ENCODE measurements around the gene CARD10. TPM values are rescaled to one million over a fixed set of nuclear protein-coding genes. Genes with fewer than 3 reads are reported as not detected.
"Not testable (repeated sequence)": the region's sequence is repeated elsewhere in the genome, so short reads cannot be mapped to it uniquely, and the experiment has no call there.

CARD10 gene
- total RNA-seq, 1 experiment from 2014 or later = 30.9 TPM

DNA sequence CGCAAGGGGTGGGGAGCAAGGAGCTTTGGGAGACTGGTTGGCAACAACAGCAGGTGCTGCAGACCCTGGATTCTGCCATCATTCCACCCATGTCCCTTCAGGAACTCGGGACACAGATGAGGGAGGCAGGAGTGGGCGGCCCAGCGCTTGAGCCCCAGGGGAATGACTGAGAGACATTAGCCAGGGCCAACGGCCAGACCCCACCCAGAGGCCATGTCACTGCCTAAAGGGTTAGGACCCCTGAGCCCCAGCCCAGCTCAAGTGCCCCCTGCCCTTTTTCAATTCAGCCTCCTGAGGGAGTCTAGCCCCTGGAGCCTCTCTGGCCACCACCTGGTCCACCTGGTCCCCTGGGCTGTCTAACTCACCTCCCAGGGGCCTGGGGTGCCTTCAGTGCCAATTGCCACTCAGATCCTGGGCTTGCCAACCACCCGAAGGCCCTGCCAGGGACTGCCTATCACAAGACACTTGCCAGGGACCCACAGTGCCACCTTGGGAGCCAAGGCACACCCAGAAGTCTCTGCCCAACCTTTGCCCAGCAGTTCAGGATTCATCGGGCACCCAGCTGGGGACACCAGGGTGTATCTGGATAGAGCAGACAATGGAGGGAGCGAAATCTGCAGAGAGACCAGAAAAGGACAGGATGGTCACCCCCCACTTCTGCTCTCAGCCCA lies 49.7 kb downstream of the CARD10 start:
- H3K9me3 ChIP-seq (replicated peaks) = no peaks in the 10 kb centered on the region
- H3K27me3 ChIP-seq = 0 out of 2 replicates have a peak, but pooled peaks cover 6% of the 10 kb centered on the region

DNA sequence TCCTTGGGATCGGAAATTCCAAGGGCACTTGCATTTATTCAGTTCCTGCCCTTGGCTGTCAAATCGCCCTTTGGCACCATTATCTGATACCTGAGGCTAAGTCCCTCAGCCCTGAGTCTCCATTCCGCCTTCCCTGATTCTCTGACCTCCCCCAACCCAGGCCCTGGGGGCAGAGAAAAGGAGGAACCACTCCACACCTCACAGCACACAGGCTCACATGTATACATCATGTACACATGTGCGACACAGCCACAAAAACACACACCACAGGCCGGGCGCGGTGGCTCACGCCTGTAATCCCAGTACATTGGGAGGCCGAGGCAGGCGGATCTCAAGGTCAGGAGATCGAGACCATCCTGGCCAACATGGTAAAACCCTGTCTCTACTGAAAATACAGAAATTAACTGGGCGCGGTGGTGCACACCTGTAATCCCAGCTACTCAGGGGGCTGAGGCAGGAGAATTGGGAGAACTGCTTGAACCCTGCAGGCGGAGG lies 51.0 kb downstream of the CARD10 start:
- H3K4me3 ChIP-seq; H3K27me3 ChIP-seq; H3K9me3 ChIP-seq (replicated peaks); H3K27ac ChIP-seq; DNase-seq; H3K36me3 ChIP-seq: not testable (repeated sequence)
- peaks cover 18% of the 10 kb centered on the region for H3K4me1 ChIP-seq

More for the DNA sequence above, 49.7 kb downstream of the CARD10 start:
- Histone ChIP-seq H3K36me3 (no peaks in the 10 kb centered on the region), H3K4me1 (peaks cover 10% of the 10 kb centered on the region), H3K4me3 (no peak overlapping the region), H3K27ac (no peak overlapping the region)
- DNase-seq = no peak

DNA sequence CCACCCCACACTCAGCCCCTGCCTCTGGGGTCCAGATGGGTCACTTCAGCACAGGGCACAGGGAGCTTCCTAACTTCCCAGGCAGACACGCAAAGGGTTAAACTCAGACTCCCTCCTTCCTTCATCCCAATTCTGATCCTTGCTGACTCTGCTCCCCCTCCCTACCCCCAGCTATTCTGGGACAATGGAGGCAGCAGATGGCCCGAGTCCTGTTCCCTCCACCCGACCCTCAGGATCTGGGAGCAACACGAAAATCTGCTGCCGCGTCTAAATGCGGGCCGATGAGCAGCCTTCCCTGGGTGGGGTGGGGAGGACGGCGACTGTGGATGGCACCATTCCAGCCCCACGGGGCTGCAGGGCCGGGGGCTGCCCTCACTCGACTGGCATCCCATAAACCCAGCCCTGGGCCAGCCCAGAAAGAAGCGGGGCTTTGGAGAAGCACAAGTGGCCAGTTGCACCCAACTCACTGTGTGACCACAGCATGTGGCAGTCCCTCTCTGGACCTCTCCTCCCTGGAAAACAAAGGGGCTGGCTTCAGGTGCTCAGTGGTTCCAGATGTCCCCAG lies 51.7 kb downstream of the CARD10 start:
- H3K27me3 ChIP-seq = 0 out of 2 replicates have a peak, but pooled peaks cover 6% of the 10 kb centered on the region

DNA sequence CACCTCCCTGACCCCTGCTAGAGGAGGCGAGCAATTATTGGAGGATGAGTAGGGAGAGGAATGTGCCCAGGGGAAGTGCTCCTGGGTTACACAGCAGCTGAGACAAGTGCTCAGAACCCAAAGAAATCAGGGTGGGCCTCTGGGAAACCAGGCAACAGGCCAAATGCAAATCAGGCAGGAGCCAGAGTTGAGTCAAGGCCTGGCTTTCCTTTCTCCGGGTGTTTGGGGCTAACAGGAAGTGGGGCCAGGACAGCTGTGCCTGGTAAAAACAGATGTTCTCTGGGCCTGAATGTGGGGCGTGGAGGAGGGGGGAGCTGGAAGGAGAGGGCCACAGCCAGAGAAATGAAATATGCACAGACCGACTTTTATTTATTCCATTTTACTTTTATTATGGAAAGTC lies 55.0 kb downstream of the CARD10 start:
- Histone ChIP-seq H3K9me3 (replicated peaks) (no peaks in the 10 kb centered on the region), H3K27me3 (0 out of 2 replicates have a peak, but pooled peaks cover 3% of the 10 kb centered on the region), H3K27ac (no peak overlapping the region), H3K4me1 (peaks cover 18% of the 10 kb centered on the region), H3K36me3 (no peaks in the 10 kb centered on the region), H3K4me3 (no peak overlapping the region)
- DNase-seq = peak; percentile 76 to 82

More for the DNA sequence above, 51.7 kb downstream of the CARD10 start:
- peaks cover 18% of the 10 kb centered on the region for H3K4me1 ChIP-seq
- H3K36me3 ChIP-seq = no peaks in the 10 kb centered on the region
- H3K9me3 ChIP-seq (replicated peaks) = no peaks in the 10 kb centered on the region
- no peak for DNase-seq
- no peak overlapping the region for H3K4me3 ChIP-seq
- no peak overlapping the region for H3K27ac ChIP-seq

DNA sequence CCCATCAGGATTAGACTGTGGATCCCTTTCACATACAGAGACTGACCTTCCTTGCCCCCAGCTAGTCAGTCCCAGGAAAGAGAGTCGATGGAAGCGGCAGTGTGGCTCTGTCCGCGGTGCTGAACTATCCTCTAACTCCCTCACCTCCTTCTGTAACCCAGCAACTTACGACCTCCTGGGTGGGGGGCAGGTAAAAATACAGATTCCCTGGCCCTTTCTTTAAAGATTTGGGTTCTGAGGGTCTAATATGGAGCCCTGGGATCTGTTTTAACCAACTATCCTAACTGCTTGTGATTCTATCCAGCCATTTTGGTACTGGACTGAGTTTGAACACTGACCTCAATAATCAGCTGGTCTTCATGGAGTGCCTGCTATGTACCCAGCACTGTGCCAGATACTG lies 56.2 kb downstream of the CARD10 start:
- no peak overlapping the region for H3K27ac ChIP-seq
- H3K4me3 ChIP-seq = no peak overlapping the region
- H3K9me3 ChIP-seq (replicated peaks) = no peaks in the 10 kb centered on the region
- no peaks in the 10 kb centered on the region for H3K36me3 ChIP-seq
- no peaks in the 10 kb centered on the region for H3K27me3 ChIP-seq
- H3K4me1 ChIP-seq = peaks cover 18% of the 10 kb centered on the region
- peak; percentile 49 to 74 for DNase-seq

DNA sequence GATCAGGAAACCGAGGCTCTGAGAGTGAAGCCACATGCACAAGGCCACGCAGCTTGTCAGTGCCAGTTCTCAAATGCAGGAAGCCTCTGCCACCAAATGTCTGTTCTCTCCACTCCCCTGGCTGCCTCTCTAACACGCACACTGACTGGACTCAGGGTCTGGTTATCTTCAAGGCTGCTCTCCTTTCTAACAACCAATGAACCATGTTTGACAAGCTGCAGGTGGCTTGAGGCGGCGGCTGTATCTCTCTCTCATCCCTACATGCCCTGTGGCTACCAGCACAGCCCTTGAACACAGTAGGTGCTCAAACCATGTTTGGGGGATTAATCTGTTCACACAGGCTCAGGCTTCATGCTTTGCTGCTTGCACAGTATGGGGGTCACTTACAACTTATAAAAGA lies 56.8 kb downstream of the CARD10 start:
- no peaks in the 10 kb centered on the region for H3K36me3 ChIP-seq
- DNase-seq = no peak
- H3K4me1 ChIP-seq = peaks cover 18% of the 10 kb centered on the region
- no peak overlapping the region for H3K27ac ChIP-seq
- no peaks in the 10 kb centered on the region for H3K9me3 ChIP-seq (replicated peaks)
- no peak overlapping the region for H3K4me3 ChIP-seq
- no peaks in the 10 kb centered on the region for H3K27me3 ChIP-seq

DNA sequence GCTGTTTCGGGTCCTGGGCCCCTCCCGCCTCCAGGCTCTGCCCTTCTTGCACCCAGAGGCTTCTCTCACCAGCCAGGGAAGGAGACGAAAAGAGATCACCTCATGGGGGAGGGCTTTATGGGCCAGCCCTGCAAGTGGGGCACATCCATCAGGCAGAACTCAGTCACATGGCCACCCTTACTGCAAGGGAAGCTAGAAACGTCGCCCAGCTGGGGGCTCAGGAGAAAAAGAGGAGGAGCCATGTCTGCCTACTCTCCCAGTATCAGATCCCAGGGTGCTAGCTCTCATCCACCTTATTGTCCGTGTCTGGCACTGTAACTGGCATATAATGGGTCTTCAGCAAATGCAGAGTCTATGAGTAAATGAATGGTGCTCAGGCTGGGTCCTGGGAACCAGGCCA lies 57.3 kb downstream of the CARD10 start:
- no peak for DNase-seq
- Histone ChIP-seq H3K27me3 (no peaks in the 10 kb centered on the region), H3K9me3 (replicated peaks) (no peaks in the 10 kb centered on the region), H3K27ac (no peak overlapping the region), H3K36me3 (no peaks in the 10 kb centered on the region), H3K4me3 (no peak overlapping the region), H3K4me1 (peaks cover 18% of the 10 kb centered on the region)

DNA sequence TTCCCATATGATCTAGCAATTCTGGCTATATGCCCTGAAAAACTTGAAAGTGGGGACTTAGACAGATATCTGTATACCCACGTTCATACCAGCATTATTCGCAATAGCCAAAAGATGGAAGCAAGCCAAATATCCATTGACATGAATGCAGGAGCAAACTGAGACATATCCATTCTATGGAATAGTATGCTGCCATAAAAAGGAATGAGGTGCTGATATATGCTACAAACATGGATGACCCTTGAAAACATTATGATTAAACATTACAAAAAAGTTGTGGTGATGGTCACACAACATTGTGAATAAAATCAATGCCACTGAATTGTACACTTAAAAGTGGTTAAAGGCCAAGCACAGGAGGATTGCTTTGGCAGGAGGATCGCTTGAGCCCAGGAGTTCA lies 58.5 kb downstream of the CARD10 start:
- Histone ChIP-seq H3K27me3 (no peaks in the 10 kb centered on the region), H3K36me3 (no peaks in the 10 kb centered on the region), H3K27ac (no peak overlapping the region), H3K4me3 (no peak overlapping the region), H3K4me1 (peaks cover 15% of the 10 kb centered on the region), H3K9me3 (replicated peaks) (no peaks in the 10 kb centered on the region)
- no peak for DNase-seq

DNA sequence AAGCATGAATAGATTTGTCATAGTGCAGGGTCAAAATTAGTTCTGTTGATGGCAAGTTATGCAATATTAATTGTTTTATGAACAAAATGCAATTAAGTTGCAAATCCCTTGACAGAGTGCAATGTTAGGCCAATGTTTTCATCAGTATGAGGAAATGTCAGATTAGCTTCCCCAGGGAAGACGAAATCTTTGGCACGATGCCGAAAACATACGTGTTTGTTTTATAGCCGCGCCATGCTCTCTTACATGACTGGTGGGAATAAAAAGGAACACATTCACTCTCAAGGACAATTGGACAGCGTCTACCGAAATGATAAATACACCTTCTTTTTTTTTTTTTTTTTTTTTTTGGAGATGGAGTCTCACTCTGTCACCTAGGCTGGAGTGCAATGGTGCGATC lies 60.0 kb downstream of the CARD10 start:
- DNase-seq = no peak
- Histone ChIP-seq H3K4me3 (no peak overlapping the region), H3K36me3 (no peaks in the 10 kb centered on the region), H3K4me1 (peaks cover 4% of the 10 kb centered on the region), H3K27me3 (0 out of 2 replicates have a peak, but pooled peaks cover under 1% of the 10 kb centered on the region), H3K9me3 (replicated peaks) (no peaks in the 10 kb centered on the region), H3K27ac (no peak overlapping the region)

DNA sequence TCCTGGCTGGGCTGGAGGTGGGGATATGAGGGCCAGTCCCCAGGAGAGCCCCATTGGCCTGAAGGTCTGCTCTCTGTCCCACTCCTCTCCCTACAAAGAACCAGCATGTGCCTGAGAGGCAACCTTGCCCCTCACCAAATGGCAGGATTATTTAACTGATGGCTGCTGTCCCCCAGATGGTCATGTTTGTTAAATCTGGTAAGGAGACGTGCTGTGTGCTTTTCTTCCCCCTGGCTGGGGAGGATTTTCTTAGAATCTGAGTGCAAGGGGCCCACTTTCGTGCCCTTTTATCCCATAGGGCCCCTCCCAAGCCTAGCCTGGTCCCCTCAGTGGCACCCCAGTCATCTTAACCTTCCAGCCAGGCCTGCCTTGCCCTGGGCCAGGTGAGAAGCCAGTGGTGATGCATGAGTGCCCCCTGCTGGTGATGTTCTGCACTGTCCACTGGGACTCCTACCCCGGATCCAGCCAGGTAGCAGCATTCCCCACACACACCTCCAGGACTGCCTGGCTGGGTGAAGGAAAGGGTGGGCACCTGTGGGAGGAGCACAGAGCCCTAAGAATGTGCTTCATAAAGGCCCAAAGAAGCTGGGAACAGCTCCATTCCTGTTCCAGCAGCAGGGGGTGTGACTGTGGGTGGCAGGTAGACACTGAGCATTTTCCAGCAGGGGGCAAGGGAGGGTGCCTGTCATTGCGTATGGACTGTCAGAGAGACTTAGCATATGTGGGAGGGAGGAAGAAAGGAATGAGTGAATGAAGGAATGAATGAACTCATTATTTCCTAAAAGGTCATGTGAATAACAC lies 61.9 kb downstream of the CARD10 start:
- Histone ChIP-seq H3K4me3 (no peak overlapping the region), H3K27me3 (0 out of 2 replicates have a peak, but pooled peaks cover 5% of the 10 kb centered on the region), H3K36me3 (no peaks in the 10 kb centered on the region), H3K27ac (no peak overlapping the region), H3K9me3 (replicated peaks) (no peaks in the 10 kb centered on the region), H3K4me1 (no peaks in the 10 kb centered on the region)
- peak; percentile 55 to 78 for DNase-seq

DNA sequence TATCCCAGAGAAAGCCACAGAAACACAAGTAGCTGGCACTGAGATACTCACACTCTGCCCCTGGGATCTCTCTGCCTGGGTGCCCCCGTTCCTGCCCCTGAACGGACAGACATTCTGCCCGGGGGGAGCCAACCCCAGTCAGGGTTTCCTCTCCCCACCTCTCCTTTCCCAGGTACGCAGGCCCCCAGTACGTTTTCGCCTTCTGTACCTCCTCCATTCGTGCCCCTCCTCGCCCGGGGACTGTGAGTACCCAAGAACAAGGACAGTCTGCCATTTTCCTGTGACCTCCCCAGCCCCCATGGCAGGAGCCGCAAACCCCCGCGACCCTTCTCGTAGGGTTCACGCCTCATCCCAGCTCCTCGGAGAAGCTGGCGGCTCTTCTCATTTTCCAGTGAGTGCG lies 62.9 kb downstream of the CARD10 start:
- no peaks in the 10 kb centered on the region for H3K36me3 ChIP-seq
- H3K27me3 ChIP-seq = 0 out of 2 replicates have a peak, but pooled peaks cover 5% of the 10 kb centered on the region
- no peak overlapping the region for H3K27ac ChIP-seq
- no peaks in the 10 kb centered on the region for H3K9me3 ChIP-seq (replicated peaks)
- no peak overlapping the region for H3K4me3 ChIP-seq
- DNase-seq = no peak
- no peaks in the 10 kb centered on the region for H3K4me1 ChIP-seq

DNA sequence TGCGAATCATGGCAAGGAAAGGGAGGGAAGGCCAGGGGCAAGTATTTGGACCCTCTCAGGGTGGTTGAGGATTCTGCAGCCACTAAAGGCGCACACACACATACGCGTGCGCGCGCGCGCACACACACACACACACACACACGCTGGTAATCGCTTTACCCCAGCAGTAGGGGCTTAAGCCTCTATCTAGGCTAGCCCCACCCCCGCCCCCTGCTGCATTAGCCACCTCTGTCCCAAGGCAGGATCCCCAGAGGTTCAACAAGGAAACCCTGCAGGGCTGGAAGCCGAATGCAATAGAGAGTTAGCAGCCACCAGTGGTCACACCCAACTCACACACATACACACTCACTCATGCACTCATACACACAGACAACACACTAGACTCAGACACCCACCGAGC lies 63.3 kb downstream of the CARD10 start:
- H3K4me3 ChIP-seq = no peak overlapping the region
- H3K27ac ChIP-seq = no peak overlapping the region
- H3K27me3 ChIP-seq = 0 out of 2 replicates have a peak, but pooled peaks cover 5% of the 10 kb centered on the region
- no peaks in the 10 kb centered on the region for H3K4me1 ChIP-seq
- DNase-seq = no peak
- no peaks in the 10 kb centered on the region for H3K36me3 ChIP-seq
- no peaks in the 10 kb centered on the region for H3K9me3 ChIP-seq (replicated peaks)

DNA sequence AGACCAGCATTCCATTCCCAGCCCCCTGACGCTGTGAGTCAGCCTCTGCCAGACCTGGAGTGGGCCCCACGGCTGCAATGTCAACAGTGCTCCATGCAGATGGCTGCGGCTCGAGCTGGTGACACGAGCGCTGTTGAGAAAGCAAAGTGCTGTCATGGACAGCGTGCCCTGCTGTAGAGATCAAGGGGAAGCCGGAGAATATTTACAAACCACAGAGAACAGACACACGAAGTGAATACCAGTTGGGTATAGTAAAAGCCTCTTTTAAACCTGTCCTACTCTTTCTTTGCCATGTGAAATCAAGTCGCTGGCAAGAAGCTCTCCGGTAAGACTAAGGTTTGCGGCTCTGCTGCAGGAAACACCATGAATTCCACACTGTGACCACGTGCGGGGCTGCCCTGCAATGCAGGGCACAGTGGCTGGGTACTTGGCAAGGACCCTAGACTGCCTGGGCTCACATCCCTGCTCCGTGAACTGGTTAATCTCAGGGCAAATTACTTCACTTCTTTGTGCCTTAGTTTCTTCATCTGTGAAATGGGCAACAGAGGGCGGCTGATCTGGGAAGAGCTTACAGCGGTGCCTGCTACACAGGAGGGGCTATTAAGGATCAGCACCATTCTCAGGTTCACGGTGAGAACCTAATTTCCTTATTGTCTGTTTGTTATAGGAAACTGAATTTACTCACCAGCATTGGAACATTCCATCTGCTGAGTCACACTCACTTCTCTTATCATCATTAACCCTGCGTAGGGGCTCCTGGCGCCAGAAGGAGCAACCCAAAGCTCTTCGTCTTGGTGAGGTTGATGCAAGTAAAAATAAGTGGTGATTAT lies 64.1 kb downstream of the CARD10 start:
- no peak for DNase-seq
- H3K27ac ChIP-seq = no peak overlapping the region
- H3K4me3 ChIP-seq = no peak overlapping the region
- H3K36me3 ChIP-seq = no peaks in the 10 kb centered on the region
- no peaks in the 10 kb centered on the region for H3K9me3 ChIP-seq (replicated peaks)
- no peaks in the 10 kb centered on the region for H3K4me1 ChIP-seq
- H3K27me3 ChIP-seq = peaks cover 11% of the 10 kb centered on the region; the same call in 1 of the 2 replicates

DNA sequence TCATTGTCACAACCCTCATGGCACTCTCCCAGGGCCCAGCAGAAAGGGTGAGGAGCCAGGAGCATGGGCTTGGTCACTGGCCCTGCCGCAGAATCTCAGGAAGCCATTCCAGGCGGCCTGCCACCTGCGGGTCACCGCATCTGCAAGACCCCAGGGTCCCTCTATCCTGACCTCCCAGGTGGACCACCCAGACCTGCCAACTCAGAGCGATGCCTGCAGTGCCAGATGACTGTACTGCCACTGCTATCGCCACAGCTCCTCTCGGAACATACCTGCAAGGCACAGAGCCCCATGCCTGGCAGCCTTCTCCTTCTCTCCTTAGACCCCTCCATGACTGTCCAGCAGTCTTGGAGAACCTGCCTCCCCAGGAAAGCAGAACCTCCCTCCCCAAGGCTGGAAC lies 65.5 kb downstream of the CARD10 start:
- Histone ChIP-seq H3K4me1 (no peaks in the 10 kb centered on the region), H3K27ac (no peak overlapping the region), H3K4me3 (no peak overlapping the region), H3K36me3 (no peaks in the 10 kb centered on the region), H3K9me3 (replicated peaks) (no peaks in the 10 kb centered on the region), H3K27me3 (peaks cover 11% of the 10 kb centered on the region; the same call in 1 of the 2 replicates)
- no peak for DNase-seq

All from SJCRH30 (cell line).